K562 (cell line): ENCODE measurements around the gene E2F3. TPM values are rescaled to one million over a fixed set of nuclear protein-coding genes. Genes with fewer than 3 reads are reported as not detected.

Experiments used
- ARNT ChIP-seq, 2 experiments: fragments of 450-650 bp; IDR thresholded peaks; 2 replicates each; pipeline ENCODE4 v1.6.1; 2016; ENCODE audit warnings: mild to moderate bottlenecking in 1 of 2
- CUX1 ChIP-seq: fragments of 200-800 bp; sonication (Bioruptor generic); IDR thresholded peaks from 2 replicates; pipeline ENCODE4 v1.6.1; 2016; ENCODE audit warnings: missing genetic modification characterization, missing compliant biosample characterization
- GATA2 ChIP-seq: sonication (generic); formaldehyde crosslinking; IDR thresholded peaks from 2 replicates; pipeline ENCODE4 v1.4.0; 2020; ENCODE audit warnings: mild to moderate bottlenecking, missing genetic modification reagents
- HCFC1 ChIP-seq: IDR thresholded peaks from 2 replicates; pipeline ENCODE4 v1.6.1; 2012; ENCODE audit warnings: low read depth, low read length, improper control_type of control experiment
- HES1 ChIP-seq: fragments of 450-650 bp; IDR thresholded peaks from 2 replicates; pipeline ENCODE4 v1.6.1; 2016; ENCODE audit warnings: low read depth, mild to moderate bottlenecking, moderate library complexity
- MEF2A ChIP-seq: IDR thresholded peaks from 2 replicates; pipeline ENCODE4 v1.6.1; 2011; ENCODE audit warnings: low read depth, mild to moderate bottlenecking, low read length, moderate library complexity; ENCODE audit not compliant: control insufficient read depth
- PRDM10 ChIP-seq: fragments of 450-650 bp; IDR thresholded peaks from 2 replicates; pipeline ENCODE4 v1.6.1; 2018; ENCODE audit not compliant: partially characterized antibody
- SMAD3 ChIP-seq: fragments of 450-650 bp; formaldehyde crosslinking; conservative IDR thresholded peaks from 2 replicates; pipeline ENCODE4 v1.4.0; 2020; ENCODE audit warnings: mild to moderate bottlenecking
- TOE1 ChIP-seq, 2 experiments: fragments of 450-650 bp in 1 of 2; sonication (generic) in 1 of 2; formaldehyde crosslinking in 1 of 2; IDR thresholded peaks; 2 replicates each; pipeline versions ENCODE4 v1.7.1 to v1.8.0; 2016 to 2022; ENCODE audit warnings: borderline replicate concordance in 2 of 2, mild to moderate bottlenecking in 2 of 2, antibody characterized with exemption in 1 of 2, inconsistent platforms in 1 of 2, low read depth in 1 of 2, missing genetic modification reagents in 1 of 2, moderate library complexity in 1 of 2
- ZBTB17 ChIP-seq: fragments of 450-650 bp; formaldehyde crosslinking; IDR thresholded peaks from 2 replicates; pipeline ENCODE4 v1.4.0; 2020; ENCODE audit warnings: mild to moderate bottlenecking
- ZNF592 ChIP-seq: fragments of 450-650 bp; IDR thresholded peaks from 2 replicates; pipeline ENCODE4 v1.6.1; 2017; ENCODE audit warnings: antibody characterized with exemption, mild to moderate bottlenecking
- polyA plus RNA-seq, 8 experiments: library from polyadenylated mRNA; depleted of rRNA in 4 of 8; stranded (reverse) in 5 of 8; unstranded in 3 of 8; fragments of >200 nt; fragmentation: Nextera tagmentation in 2 of 8; fragmentation: Illumina TruSeq in 1 of 8; extraction: Ambion mirVana in 2 of 8; extraction: Trizol in 1 of 8; gene quantifications; 2 replicates each; pipeline versions ENCODE4 v1.2.1 to v1.2.3, GENCODE V29; 2011 to 2014; ENCODE audit warnings: inconsistent platforms in 1 of 8, missing spikeins in 1 of 8
- total RNA-seq, 7 experiments: library from RNA; depleted of rRNA in 6 of 7; stranded (reverse); fragments of >200 nt in 6 of 7; fragmentation: Illumina TruSeq in 2 of 7; extraction: Trizol in 2 of 7; gene quantifications; 2 replicates each; pipeline versions ENCODE4 v1.2.1 to v1.2.3, GENCODE V29; 2011 to 2021; ENCODE audit warnings: low replicate concordance in 1 of 7

E2F3 gene
- total and polyA plus RNA-seq, 9 of the 15 experiments (the other 6 are each of a cell fraction or from before 2014, with no cell fraction given) = 11.1 to 44.7 (median 27.2) TPM

- TF ChIP-seq CUX1 (CRISPR knock-in tag) (0 out of 2 replicates have a peak, but pooled peaks have one; percentile 64), TOE1 (IDR thresholded peaks at IDR 0.05; ENCODE audit: borderline replicate concordance) (no peak), TOE1 (CRISPR knock-in tag; IDR thresholded peaks at IDR 0.05; ENCODE audit: borderline replicate concordance, low read depth) (no peak), ARNT (IDR thresholded peaks at IDR 0.05) (peak; percentile 70 to 93; a peak in 3 of 4 replicates), MEF2A (peak; percentile 95), ZNF592 (peak; percentile 87; the same call in 1 of the 2 replicates), PRDM10 (peak; percentile 34), HES1 (peak; percentile 48; the same call in 1 of the 2 replicates), HCFC1 (peak; percentile 37; the same call in 1 of the 2 replicates), GATA2 (CRISPR knock-in tag) (peak; percentile 81), ZBTB17 (CRISPR knock-in tag) (peak; percentile 13; the same call in 1 of the 2 replicates), SMAD3 (CRISPR knock-in tag) (no peak)
Measured at GRCh38 chr6:20458027-20458894, 56.6 kb downstream of the E2F3 start (continued).
